NCI-H774 (cell line): ENCODE data around the gene PTPRJ.
"Not testable (repeated sequence)": the region's sequence is repeated elsewhere in the genome, so short reads cannot be mapped to it uniquely, and the experiment has no call there.

ENCODE experiments used
- DNase-seq: peaks from one replicate; lab custom pipeline; 2025; lab: John Stamatoyannopoulos, UW

PTPRJ gene

GRCh38 chr11:48018528-48019216 lies 38.3 kb downstream of the PTPRJ start:
- no peak for DNase-seq

GRCh38 chr11:48019217-48019584 lies 38.8 kb downstream of the PTPRJ start:
- no peak for DNase-seq

GRCh38 chr11:48019595-48019994 lies 39.2 kb downstream of the PTPRJ start:
- DNase-seq, result no peak

GRCh38 chr11:48020092-48020755 lies 39.9 kb downstream of the PTPRJ start:
- no peak for DNase-seq

GRCh38 chr11:48021201-48021820 lies 41.0 kb downstream of the PTPRJ start:
- DNase-seq, result not testable (repeated sequence)

GRCh38 chr11:48022445-48022844 lies 42.1 kb downstream of the PTPRJ start:
- no peak for DNase-seq

- DNase-seq, result not testable (repeated sequence)
These were observed 43.2 kb downstream of the PTPRJ start for GRCh38 chr11:48023608-48024007.

- no peak for DNase-seq
These were observed 44.3 kb downstream of the PTPRJ start for GRCh38 chr11:48024635-48025071.

GRCh38 chr11:48025293-48025983 lies 45.1 kb downstream of the PTPRJ start:
- no peak for DNase-seq

GRCh38 chr11:48025984-48026340 lies 45.6 kb downstream of the PTPRJ start:
- no peak for DNase-seq

- DNase-seq, result no peak
These were observed 48.7 kb downstream of the PTPRJ start for GRCh38 chr11:48028914-48029680.

GRCh38 chr11:48029681-48030290 lies 49.4 kb downstream of the PTPRJ start:
- DNase-seq, result no peak

- no peak for DNase-seq
These were observed 51.2 kb downstream of the PTPRJ start for GRCh38 chr11:48031602-48032001.

GRCh38 chr11:48032721-48033120 lies 52.4 kb downstream of the PTPRJ start:
- no peak for DNase-seq

GRCh38 chr11:48033918-48034341 lies 53.6 kb downstream of the PTPRJ start:
- no peak for DNase-seq

GRCh38 chr11:48034926-48035871 lies 54.8 kb downstream of the PTPRJ start:
- no peak for DNase-seq

GRCh38 chr11:48036011-48036410 lies 55.7 kb downstream of the PTPRJ start:
- no peak for DNase-seq

- DNase-seq, result no peak
These were observed 56.1 kb downstream of the PTPRJ start for GRCh38 chr11:48036466-48036865.

- no peak for DNase-seq
These were observed 57.5 kb downstream of the PTPRJ start for GRCh38 chr11:48037709-48038468.
